ENCODE measurements around the gene CDH22.

- TF ChIP-seq CTCF (IDR thresholded peaks at IDR 0.05) (no peak), POLR2A (IDR thresholded peaks at IDR 0.05) (no peak)
Measured at GRCh38 chr20:46183768-46184167, 124.5 kb downstream of the CDH22 start.

All from esophagus squamous epithelium (tissue), 4 donors.